ENCODE data around the gene OPRL1. TPM values are rescaled to one million over a fixed set of nuclear protein-coding genes. Genes with fewer than 3 reads are reported as not detected.

OPRL1 gene
- total RNA-seq, 1 donor: 0.63 TPM

GRCh38 chr20:64100946-64101688, 21.2 kb downstream of the OPRL1 start:
- no peak for DNase-seq (ENCODE audit: low read depth)
- H3K4me3 ChIP-seq (ENCODE audit: low read depth, low read length): no peak overlapping the region
- no peak for TF ChIP-seq CTCF (IDR thresholded peaks at IDR 0.05; ENCODE audit: insufficient read depth, low read length)

DNA sequence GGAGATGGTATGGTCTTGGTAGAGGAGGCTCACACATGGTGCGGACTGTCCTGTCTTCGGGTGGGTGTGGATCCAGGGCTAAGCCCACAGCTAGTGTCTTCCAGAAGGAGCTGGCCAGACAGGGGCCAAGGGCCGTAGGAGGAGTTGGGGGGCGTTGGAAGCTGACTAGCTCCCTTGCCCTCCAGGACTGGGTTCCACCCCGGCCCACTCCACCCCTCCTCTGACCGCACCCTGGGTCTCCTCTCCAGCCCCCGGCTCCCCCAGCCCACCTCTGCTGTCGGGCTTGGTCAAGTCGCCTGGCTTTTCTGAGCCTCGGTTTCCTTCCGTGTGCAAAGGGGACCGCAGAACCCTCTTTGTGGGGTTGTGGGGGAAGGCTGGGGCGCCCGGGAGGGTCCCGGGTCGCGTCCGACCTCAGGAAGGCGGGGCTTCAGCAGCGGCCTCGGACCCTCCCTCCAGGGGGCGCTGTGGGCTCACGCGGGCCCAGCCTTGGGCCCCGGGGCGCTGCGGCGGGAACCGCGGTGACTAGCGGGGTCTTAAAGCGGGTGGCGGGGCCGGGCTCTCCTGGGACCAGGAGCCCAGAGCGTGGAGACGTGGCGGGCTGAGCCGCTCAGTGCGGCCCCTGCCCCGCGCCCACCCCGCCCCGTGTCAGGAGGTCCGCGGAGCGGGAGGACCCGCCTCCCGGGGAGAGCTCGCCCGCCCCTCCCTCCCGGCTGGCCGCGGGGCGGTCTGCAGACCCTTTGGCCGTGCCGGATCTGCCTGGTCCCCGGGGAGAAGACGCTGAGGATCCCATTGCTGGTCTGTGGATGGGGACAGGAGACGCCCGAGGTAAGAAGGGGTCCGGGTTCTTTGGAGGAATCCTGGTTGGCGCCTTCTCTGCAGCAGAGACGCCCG, 22.1 kb downstream of the OPRL1 start:
- no peak for DNase-seq (ENCODE audit: low read depth)
- TF ChIP-seq CTCF (IDR thresholded peaks at IDR 0.05; ENCODE audit: insufficient read depth, low read length): peak; percentile 44
- H3K4me3 ChIP-seq (ENCODE audit: low read depth, low read length): no peak overlapping the region

DNA sequence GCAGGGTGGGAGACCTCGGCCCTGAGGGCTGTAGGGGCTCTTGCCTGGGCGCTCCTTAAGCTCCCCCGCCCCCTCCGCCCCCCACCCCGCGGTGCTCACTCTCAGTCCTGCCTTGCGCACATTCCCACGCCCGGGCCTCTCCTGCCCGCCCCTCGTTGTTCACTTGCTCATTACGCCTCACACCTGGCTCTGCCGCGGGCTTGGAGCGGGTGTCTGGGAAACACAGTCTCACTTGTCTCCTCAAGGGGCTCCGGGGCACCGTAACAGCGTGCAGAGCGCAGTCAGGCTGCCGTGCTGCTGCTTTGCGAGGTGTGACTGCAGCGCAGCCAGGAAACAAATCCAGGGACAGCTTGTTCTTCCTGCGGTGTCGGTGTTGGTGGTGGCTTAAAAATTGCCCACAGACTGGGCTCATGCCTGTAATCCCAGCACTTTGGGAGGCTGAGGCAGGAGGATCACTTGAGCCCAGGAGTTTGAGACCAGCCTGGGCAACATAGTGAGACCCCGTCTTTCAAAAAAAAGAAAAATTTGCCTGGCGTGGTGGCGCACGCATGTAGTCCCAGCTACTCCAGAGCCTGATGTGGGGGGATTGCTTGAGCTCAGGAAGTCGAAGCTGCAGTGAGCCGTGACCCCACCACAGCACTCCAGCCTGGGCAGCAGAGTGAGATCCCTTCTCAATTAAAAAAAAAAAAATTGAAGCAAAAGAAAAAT, 22.9 kb downstream of the OPRL1 start:
- TF ChIP-seq CTCF (IDR thresholded peaks at IDR 0.05; ENCODE audit: insufficient read depth, low read length): no peak
- no peak for DNase-seq (ENCODE audit: low read depth)
- H3K4me3 ChIP-seq (ENCODE audit: low read depth, low read length): no peak overlapping the region

DNA sequence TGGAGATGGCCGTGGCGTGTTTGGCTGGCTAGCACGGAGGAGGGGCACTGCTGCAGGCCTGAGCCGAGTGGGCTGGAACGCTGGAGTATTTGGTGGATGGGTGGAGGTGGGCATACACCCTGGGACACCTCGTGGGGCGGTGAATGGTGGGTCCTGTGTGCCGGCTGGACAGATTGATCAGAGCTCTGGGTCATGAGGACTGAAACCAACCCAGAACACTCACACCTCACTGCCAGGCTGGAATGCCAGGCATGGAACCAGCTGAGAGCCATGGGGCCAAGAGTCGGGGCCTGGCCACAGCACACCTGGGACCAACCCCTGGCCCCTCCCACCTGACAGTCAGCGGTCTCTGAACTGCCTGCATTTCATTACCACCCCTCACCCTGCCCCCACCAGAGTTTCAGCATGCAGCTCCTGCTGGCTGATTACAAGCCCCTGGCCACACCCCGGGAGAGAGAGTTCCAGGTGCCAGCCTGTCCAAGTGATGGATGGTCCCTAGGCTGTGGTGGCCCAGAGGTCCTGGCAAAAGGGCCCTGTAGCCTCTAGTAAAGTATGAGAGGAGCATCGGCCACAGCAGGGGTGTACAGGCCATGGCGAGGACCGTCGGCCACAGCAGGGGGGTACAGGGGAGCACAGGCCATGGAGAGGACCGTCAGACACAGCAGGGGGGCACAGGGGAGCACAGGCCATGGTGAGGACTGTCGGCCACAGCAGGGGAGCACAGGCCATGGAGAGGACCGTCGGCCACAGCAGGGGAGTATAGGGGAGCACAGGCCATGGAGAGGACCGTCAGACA, 24.2 kb downstream of the OPRL1 start:
- DNase-seq (ENCODE audit: low read depth): no peak
- no peak overlapping the region for H3K4me3 ChIP-seq (ENCODE audit: low read depth, low read length)
- no peak for TF ChIP-seq CTCF (IDR thresholded peaks at IDR 0.05; ENCODE audit: insufficient read depth, low read length)

- H3K4me3 ChIP-seq (ENCODE audit: low read depth, low read length): no peak overlapping the region
- no peak for TF ChIP-seq CTCF (IDR thresholded peaks at IDR 0.05; ENCODE audit: insufficient read depth, low read length)
- DNase-seq (ENCODE audit: low read depth): no peak
These were observed 25.0 kb downstream of the OPRL1 start for GRCh38 chr20:64104667-64105451.
